SK-MEL-5 (cell line): ENCODE measurements around the gene CXXC5. TPM values are rescaled to one million over a fixed set of nuclear protein-coding genes. Genes with fewer than 3 reads are reported as not detected.

Source experiments
- DNase-seq: peaks from one replicate; pipeline ENCODE4 v3.0.0-alpha.2; 2016; ENCODE audit warnings: low read depth, low spot score
- in situ Hi-C: cut with HindIII; loops from 2 replicates; pipeline ENCODE4 v1.10.0; 2016; ENCODE audit warnings: low sequenced_read_pairs, high pct_unique_total_duplicates, low pct_unique_long_range_greater_than_20kb
- total RNA-seq: library from RNA; depleted of rRNA; stranded (reverse); fragments of >200 nt; shearing (Covaris generic); gene quantifications from 2 replicates; pipeline ENCODE4 v1.2.3, GENCODE V29; 2014

The CXXC5 gene
- total RNA-seq, 1 experiment from 2014 or later: 16.6 TPM

DNA sequence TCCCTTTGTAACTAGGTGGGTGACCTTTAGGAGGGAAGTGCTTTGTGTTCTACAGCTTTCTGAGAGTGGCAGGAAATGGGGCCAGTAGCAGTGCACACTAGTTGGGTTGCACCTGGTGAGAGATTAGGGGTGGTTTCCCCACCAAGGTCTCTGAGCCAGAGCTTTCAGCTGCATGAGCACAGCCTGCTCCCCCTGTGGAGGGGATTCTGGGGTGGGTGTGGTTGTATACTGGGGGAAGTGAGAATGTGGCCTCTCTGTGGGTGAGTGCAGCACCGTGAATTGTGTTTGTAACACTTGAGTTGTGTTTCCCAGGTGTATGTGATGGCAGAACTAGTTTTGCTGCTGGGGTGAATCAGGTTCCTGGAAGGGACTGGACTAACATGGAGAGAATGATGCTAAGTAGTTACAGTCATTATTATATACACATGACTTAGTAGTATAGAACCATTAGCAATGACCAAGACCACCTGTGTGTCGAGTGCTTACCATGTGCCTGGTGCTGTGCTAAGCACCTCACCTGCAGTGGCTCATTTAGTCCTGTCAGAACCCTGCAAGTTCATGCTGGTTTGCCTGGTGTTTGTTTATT is 11.8 kb upstream of the CXXC5 start:
- in situ Hi-C loops: no loop called here
- DNase-seq: no peak

DNA sequence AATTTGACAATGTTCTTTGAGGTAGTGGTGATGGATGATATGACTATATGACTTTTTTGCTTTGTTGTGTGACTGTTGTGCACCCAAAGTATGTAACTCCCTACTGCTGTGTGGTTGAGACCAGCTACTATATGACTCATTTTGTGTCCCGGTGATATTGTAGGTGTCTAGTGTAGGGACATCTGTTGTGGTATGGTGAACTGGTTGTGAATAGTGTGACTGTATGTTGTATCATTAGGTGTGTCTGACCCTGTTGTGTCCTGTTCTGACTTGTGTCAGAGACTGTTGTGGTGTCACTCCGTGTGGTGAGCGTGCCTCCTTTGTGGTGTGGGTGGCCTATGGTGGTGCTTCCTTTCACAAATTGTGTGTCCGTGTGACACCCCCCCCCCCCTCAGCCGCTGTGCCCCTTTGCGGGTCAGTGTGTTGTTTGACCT is 11.2 kb upstream of the CXXC5 start:
- in situ Hi-C loops: no loop called here
- no peak for DNase-seq

DNA sequence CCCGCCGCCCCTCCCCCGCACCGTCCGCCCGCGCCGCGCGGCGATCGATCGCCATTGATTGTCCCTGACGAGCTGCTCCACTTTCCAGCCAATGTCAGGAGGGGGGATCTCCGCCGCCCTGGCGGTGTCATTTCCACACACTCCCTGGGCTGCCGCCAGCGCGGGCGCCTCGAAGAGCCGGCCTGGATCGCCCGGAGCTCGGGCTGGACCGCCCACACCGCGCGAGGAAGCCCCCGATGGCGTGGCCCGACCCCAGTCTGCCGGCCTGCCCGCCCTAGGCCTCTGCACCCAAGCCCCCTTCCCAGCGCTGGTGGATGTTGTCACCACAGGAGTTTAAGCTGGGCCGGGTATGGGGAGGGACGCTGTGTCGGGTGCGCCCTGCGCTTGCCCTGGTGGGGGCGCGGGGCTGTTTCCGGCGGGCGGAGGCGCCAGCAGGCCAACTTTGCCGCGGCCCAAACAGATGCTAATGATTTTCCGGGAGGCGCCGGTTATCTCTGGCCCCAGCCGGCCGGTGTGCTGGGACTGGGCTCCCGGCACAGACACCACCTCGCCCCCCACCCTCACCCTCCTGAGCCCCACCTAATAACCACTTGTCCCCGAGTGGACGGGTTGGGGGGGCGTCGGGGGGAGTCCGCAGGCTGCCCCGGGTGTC is 10.6 kb upstream of the CXXC5 start:
- DNase-seq: peak; percentile 54
- in situ Hi-C loops: no loop called here

DNA sequence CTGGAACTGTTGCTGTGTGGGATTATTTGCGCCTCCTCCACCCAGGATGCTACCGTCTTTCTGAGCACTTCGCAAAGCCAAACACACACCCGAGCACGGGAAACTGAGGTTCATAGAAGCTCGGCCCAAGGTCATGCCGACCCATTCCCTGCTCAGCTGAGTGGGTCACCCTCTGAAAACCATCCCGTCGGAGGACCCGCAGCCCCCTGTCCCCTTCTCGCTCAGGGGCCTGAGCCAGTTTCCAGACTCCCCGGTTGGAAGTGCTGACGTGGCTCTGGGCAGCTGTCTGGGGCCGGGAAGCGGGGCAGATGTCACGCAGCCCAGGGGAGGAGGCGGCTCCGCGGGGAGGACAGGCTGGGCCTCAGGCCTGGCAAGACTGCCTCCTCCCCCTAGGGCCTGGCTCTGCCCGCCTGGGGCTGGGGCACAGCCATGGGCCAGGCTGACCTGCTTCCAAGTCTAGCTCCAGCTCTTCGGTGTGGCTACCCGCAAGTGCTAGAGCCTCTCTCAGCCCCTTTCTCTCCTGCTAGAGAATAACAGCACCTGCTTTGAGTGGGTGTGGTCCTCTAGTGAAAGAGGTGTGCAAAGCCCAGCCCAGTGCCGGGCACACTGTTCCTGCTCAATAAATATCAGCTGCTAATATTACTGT is 9.9 kb upstream of the CXXC5 start:
- DNase-seq: no peak
- in situ Hi-C loops: no loop called here

DNA sequence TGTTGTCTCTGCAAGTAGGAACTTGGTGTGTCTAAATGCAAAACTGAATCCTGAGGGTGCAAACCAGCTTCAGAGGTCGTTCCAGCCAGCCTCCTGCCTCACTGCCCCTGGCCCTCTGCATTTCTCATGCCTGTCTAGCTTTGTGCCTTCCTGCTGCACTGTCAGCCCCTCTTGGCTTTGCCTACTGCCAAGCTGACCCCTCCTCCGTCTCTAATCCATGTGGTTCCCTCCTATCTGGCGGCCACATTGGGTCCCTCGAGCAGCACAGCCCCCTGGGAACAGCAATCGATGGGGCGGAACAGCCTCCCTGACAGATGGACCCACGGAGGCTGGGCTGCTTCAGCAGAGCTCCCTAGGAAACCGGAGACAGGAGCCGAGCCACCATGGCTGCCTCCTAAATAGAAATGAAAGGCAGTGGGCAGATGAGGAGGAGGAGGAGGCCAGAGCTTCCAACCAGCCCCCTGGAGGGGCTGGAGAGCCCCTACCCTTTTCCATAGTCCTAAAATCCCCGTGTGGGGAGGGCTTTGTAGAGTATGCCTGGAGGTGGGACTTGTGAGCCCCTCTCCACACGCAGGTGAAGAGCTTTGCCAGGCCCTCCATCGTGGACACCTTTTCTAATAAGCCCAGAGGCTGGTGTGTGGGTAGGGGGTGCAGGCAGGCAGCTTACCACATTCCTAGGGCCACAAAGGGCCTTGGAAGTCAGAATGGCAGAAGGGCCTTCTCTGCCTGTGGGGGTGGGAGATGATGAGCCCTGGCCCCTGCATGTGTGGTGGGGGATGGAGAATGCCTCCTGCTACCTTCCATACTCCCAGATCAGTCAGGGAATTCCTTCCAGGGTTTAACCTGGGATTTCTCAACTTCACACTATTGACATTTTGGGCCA is 9.2 kb upstream of the CXXC5 start:
- no peak for DNase-seq
- in situ Hi-C loops: no loop called here

DNA sequence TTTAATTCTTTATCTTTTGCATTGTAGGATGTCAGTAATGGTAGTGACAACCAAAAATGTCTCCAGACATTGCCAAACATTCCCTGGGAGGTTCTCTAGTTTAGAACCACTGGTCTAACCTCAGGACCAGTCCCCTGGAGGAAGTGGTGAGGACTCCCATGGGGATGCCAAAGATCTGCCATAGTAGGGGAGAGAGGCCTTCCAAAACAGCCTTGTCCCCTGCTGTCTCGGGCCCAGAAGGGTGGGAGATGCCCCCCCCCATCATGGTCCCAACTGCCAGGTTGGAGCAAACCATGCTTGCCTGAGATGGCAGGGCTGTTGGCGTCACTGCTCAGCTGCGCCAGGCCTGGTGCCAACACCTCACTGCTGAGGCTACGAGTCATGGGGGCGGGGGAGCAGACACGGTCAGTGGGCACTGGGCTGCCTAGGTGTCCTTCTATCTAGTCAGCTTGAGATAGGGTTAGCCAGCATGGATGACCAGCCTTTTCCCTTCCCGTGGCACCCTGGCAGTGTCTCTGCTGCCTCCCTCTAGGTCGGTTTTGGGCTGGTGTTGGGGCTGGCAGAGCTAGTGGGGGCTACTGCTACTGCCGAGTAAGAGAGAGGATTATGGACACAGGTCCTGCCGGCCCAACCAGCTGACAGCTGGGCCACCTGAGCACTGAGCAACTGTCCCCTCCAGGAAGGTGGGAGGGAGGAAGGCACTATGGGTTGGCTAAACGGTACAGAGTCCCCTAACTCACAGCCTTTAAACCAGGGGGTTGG is 8.3 kb upstream of the CXXC5 start:
- DNase-seq: no peak
- in situ Hi-C loops: no loop called here

DNA sequence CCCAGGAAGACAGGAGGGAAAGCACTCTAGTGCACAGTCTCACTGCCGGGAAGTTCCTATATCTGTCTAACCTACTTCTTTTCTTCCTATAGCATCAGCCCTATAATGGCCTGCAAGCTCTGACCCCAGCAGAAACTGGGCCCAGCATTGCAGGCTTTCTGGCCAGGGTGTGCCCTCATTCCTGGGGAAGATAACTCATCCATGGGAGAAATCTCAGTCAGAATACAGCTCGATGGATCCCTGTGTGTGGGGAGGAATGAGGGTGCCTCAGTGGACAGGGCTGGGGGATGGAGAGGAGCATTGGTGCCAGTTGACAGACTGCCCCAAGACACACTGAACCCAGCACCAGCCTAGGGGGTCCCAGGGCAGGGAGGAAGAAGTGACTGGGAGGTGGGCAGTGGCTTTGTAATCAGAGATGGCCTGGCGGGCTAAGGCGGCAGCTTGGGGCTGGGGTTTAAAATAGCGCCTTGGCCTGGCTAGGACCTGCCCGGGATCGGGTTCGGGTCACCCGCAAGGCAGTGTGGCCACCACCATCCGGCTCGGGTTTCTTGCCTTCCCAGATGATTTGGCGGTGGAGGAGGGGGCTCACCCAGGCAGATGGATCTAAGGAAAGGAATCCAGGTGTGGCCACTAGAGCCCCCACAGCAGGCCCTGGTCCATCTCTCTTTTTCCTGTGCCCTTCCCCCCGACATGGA is 7.6 kb upstream of the CXXC5 start:
- in situ Hi-C loops: no loop called here
- DNase-seq: no peak

DNA sequence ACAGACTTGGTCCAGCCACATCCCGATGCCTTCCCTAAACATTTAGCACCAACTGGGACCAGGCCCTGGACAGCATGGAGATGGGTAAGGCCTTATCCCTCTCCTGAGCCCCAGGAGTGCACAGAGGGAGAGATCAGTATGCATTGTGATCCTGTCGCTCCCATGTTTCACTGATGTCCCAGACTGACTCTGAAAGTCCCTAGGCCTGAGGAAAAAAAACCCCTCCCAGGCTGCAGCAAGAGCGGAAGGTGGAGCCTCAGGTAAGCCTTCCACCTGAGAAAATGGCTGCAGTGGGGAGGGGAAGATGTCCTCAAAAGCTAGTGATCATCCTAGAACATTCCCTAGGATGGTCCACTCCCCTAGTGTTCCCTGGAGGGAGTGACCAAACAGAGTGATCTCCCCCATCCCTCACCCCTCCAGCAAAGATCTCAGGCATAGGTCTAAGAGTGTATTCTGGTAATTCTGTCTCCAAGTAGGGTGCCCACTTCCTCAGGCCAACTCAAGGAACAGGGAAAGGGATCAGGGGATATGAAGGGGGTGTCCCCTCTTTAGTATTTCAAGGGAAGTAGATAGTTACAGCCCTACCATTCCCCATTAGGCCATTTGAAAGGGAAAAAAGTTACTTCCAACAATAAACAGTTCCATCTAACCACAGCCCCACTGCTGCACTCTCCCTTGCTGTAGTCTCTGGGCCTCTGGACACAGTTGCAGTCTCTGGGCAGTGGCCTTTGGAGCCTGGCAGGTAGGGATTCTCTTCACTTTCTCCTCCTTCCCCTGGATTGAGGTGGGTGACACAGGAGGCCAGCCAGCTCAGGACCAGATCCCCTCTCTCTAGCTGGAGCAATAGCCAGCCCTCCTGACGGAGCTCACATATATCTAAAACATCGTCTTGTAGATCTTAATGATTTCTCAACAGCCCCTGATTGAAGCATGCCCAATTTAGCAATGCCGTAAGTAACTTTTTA is 6.8 kb upstream of the CXXC5 start:
- in situ Hi-C loops: no loop called here
- no peak for DNase-seq

DNA sequence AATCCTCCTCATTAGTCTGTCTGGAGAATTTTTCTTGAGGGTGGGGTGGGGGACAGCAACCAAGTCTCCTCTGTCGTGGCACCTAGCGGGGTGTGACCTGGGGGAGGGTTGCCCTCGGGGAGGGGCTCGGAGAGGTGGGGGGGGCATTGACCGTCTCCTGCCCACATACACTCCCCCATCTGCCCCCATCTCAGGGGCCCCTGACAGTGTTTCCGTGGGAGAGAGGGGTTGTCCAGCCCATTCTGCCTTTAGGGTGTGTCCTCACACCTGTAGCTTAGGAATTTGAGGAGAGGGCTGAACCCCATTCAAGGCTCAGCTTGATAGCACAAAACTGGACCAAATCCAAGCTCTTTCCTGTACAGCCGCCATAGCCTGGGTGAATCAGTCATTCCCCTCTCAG is 5.9 kb upstream of the CXXC5 start:
- in situ Hi-C loops: no loop called here
- DNase-seq: no peak

DNA sequence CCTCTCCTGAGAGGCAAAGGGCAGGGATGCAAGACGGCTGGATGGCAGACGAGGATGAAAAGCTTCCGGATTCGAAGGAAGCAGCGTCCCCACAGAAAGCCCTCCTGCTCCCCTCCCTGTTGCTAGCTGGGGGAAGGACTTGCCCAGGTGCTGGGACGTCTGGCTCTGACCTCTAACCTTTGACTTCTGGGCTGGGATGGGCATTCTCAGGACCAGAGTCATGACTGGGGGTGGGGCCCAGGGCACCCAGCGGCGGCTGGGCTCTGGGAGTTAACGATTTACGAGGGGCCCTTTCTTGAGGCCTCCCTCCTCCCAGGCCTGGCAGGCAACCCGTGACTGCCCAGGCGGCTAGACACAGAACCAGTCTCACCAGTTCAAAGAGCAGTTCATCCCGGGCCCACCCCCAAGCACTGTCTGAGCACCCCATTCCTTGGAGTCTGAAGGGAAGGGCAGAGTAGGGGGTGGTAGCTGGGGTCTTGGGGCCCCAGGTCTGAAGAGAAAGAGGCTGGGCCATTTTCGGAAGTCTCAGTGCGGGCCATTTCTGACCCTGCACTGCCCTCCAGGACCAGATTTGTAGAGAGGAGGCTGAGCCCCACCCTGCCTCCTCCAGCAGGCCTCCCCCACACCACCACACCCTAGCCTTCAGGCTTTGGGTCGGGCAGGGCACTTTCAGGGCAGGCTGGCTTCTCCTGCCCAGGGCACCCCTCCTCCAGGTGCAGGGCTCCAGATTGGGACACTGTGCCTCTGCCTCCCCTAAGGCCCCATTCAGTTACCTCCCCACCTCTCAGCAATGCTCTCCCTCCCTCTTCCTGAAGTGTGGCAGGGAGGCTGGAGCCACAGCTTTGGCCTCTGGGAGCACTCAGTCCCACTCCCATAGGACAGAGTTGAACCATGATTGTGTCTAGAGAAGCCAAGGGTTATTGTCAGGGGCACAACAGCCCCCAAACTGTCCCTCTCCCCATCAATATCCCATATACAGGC is 5.0 kb upstream of the CXXC5 start:
- no peak for DNase-seq
- in situ Hi-C loops: no loop called here

DNA sequence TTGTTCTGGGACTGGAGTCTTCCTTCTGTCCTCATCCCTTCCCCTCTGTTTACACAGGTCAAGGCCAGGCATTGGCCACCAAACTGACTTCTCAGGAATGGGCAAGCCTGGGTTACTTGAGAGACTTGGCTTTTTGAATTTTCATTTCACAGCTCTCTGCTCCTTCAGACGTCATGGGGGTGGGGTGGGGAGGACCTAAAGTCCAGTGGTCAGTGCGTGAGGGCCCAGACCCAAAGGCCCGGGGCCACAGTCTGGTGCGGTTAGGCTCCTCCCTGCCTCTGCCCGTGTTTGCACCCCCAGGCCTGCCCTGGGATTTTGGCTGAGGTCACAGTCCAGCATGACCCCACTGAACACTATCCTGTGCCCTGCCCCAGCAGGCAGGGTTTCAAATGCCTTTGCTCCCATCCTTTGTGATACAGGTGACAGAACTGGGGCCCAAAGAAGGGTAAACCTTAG is 4.1 kb upstream of the CXXC5 start:
- no peak for DNase-seq
- in situ Hi-C loops: no loop called here

DNA sequence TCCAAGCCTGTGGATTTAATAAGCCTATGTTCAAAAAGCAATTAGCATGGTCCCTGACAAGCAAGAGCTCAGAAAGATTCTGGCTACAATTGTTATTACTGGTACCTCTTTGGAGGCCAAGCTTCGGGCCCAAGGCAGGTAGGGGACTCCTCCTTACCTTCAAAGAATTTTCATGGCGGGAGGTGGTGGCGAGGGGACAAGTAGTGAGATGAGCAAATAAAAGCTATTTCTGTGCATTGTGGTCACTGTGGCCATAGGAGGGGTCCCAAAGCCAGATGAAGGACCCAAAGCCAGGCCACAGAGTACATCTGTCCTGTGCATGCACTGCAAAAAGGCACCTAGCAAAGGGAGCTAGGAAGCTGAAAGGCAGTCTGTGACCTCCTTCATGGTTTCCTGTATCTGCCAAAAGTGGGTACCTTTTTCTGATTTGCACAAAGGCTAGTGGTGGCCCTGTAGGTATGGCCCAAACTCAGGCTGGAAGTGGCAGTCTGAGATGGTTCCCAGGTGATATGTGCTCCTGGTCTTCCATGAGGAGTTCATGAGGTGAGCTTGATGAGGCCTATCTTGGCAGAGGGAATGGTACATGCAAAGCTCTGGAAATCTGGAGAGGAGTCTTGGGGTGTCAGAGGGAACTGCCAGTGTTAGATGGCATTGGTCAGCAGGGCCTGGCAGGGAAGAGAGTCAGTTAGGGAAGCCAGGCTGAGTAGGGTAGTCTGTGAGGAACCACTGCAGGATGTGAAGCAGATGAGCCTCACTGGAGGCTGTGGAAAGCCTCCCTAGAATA is 3.3 kb upstream of the CXXC5 start:
- in situ Hi-C loops: no loop called here
- no peak for DNase-seq

DNA sequence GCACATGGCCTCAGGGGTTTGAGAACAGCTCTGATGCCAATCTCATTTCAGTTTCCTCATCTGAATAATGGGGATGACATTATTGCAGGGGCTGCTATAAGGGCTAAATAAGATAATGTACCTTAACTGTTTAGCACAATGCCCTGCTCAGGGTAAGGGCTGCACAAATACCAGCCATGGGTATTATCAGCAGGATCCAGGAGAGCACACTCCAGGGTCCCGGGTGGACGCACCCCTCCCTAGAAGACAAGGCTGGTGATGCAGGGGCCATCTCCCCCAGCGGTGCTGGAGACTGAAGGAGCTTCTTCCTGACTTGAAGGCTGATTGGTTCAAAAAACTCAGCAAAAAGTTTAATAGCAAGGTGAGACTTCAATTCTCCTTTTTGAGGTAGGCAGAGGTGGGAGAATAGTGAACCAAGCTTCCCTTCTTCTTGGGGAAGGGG is 2.7 kb upstream of the CXXC5 start:
- DNase-seq: no peak
- in situ Hi-C loops: no loop called here

DNA sequence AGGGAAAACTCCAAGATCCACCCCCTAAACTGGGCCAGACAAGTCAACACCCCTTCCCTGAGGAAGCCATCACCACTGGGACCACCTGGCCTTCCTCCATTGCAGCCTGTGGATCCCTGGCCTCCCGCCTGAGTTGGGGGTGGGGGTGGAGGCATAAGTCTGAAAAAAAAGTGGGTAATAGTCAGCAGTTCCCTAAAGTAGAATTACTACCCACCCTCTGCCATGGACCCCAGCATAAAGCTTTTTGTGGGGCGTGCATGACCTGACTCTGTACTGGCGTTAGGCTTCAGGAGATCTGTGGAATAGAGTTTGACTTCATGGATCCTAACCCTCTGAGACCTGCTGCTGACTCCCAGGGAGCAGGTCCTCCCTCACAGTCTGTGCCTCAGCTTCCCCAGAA is 2.0 kb upstream of the CXXC5 start:
- in situ Hi-C loops: no loop called here
- no peak for DNase-seq
